Aortic smooth muscle cell (primary cell): ENCODE results near the gene NAA10. TPM values are rescaled to one million over a fixed set of nuclear protein-coding genes. Genes with fewer than 3 reads are reported as not detected.

ENCODE experiments used
- total RNA-seq: library from RNA; depleted of rRNA; stranded (reverse); fragments of >200 nt; gene quantifications from 2 replicates; pipeline ENCODE4 v1.2.3, GENCODE V29; 2014

The NAA10 gene
- 42.7 and 52.8 TPM in 2 replicates for total RNA-seq

DNA sequence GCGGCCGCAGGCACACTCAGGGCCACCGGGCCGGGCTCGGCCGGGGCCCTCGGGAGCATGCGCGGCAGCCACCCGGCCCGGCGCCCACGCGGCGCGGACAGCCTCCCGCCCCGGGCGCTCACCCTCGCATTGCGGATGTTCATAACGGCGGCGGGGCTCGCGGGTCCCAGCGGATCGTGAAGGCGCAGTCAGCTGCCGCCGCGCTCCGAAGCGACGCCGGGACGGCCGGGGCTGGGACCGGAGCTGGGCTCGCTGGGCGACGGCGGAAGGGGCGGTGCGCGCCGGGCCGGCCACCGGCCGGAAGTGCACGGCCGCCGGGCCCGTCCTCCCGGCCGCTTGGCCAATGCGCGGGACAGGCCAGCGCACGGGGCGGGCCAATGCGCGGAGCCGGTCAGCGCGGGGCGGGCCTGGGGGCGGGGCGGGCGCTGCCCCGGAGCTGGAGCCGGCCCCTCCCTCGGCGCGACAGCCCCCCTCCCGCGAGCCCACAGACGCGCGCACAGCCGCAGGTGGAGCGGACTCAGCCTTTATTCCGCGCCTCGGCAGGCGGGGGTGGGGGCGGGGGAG is at the start of gene NAA10:
NAA10 (minus strand) TSS at position 276 of the 564 bp plus-strand sequence; CDS start at position 143, 133 bp downstream.

DNA sequence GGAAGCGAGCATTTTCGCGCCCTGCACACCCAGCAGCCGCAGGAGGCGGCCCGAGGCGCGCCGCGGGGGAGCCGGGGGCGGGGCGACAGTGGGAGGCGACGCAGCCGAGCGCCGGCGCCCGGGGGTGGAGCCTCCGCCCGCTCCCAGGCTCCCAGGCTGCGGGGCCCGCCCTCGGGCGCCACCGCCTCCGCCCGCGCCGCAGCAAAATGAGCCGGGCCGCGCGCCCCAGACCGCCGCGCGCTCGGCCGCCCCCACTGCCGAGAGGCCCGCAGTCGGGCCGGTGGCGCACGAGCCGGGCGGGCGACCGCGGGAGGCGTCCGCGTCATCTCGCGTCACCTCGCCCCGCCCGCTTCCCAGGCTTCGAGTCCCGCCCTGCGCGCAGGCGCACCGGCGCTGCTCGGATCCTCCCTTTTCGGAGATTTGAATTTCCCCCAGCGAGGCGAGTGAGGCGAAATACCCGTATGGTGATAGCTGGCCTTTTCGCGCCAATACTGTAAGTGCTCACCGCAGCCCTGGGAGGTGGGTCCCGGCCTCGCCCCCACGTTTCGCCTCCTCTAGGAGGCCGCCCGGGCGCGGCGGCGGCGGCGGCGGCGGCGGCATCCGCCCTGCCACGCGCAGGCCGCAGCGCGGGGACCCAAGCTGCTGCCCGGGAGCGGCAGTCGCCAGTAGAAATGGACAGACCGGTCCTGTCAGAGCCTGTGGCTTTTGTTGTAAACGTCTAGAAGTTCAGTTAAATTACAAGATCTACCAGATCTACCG is 37.7 kb upstream of the NAA10 start, which contains the start of gene TMEM187:
TMEM187 (plus strand) TSS at position 387 of the 759 bp plus-strand sequence. CDS start 9,309 bp downstream, outside the sequence.

DNA sequence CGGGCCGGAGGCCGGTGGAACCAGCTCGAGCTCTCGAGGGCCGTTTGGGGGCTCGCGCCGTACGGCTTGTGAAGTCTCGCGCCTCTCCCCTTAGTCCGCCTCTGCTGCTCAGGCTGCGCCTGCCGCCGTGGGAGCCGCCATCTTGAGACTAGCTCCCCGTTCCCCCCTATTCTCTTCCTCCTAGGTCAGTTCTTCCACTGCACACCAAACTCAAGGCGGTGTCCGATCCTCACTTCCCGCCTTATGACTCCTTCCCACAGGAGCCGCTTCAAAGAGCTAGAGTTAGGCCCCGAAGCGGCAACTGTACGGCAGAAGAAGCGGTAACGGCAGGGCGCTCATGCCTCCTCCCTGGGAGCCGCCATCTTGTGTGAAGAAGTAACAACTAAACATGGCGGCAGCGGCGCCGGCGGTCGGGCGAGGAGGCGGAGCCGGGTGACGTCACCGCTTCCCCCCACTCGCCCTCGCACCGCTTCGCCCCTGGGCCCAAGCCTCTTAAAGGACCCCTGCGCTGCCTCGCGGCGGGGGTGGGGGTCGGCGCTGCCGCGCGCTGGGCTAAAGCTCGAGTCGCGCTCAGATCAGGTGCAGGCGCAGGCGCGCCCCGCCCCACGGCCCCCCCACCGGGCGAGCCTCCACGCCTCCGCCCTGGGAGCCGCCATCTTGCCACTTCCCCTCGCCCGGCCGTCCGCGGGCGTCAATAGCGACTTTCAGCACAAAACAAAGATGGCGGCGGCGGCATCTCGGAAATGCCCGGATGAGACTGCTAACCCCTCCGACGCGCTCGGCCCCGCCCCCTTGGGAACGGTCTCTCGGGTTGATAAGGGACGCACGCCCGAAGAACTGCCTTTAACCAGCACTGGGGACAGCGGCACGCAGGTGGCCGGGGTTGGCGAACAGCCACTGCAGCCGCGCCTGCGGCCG is 36.9 kb upstream of the NAA10 start, which contains the start of gene HCFC1:
HCFC1 (minus strand) TSS at position 369 of the 918 bp plus-strand sequence. CDS start 978 bp downstream, outside the sequence.

DNA sequence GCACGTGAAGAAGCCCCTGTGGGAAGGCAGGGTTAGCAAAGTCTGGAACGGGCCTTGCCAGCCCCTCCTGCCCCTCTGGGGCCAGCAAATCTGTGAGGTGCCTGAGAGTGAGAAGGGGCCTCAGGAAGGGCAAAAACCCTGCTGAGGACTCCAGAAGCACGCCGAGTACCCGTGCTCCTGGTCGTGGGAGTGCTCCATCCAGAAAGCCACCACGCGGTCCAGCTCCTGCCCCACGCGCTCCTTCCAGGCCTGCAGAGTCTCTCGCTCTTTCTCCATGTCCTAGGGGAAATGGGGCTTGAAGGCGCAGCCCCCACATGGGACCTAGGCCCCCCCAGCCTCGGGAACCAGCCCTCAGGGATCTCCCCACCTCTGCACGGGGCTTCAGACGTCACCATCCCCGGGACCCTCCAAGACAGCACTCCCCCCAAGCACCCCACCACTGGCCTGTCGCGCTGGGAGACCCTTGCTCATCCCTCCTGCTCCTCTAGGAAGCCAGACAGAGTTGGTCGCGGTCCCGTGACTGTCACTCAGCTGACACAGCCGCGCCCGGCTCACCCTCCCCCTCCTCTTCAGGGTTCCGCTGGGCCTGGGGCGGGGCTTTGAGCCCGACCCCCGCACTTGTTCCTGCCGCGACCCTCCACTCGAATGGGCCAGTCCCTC is 9.4 kb upstream of the NAA10 start, which contains the start of gene RENBP:
RENBP (minus strand) TSS at position 504 of the 660 bp plus-strand sequence; CDS start at position 471, 33 bp downstream.

DNA sequence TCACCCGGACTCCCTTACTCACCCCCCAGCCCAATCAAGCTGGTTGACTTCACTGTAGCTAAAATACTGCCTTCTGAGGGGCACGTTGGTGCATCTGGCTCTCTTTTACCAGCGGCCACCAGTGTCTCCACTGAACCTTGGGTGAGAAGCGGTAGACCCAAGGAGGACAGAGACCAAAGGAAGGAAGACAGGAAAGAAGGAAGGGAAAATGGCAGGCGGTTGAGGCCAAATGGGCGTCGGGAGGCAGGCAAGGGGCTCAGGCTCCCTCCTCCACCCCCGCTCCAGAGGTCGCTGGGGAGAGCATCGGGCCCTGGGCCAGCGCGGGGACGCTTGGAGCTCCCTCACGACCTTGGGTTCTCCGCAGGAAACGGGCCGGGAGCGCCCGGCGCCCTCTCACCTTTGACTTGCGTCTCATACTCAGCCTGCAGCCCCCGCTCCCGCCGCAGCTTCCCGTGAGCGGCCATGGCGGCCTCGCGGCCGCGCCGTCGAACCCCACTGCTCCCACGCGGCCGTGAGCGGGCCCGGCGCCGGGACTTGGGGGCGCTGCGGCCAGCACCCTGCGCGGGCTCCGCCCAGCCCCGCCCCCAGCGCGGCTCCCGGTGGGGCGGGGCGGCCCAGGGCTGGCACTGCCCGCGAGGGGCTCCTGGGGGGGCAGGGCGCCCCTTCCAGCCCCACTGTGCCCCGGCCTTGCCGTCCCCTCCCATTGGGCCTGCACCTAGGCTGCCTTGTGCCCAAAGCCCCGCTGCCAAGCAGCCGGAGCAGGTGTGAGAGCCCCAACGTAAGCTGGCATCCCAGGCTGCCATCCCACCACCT is 8.9 kb downstream of the NAA10 start, which contains the start of gene ARHGAP4:
ARHGAP4 (minus strand) TSS at position 526 of the 813 bp plus-strand sequence; CDS start at position 464, 62 bp downstream.

DNA sequence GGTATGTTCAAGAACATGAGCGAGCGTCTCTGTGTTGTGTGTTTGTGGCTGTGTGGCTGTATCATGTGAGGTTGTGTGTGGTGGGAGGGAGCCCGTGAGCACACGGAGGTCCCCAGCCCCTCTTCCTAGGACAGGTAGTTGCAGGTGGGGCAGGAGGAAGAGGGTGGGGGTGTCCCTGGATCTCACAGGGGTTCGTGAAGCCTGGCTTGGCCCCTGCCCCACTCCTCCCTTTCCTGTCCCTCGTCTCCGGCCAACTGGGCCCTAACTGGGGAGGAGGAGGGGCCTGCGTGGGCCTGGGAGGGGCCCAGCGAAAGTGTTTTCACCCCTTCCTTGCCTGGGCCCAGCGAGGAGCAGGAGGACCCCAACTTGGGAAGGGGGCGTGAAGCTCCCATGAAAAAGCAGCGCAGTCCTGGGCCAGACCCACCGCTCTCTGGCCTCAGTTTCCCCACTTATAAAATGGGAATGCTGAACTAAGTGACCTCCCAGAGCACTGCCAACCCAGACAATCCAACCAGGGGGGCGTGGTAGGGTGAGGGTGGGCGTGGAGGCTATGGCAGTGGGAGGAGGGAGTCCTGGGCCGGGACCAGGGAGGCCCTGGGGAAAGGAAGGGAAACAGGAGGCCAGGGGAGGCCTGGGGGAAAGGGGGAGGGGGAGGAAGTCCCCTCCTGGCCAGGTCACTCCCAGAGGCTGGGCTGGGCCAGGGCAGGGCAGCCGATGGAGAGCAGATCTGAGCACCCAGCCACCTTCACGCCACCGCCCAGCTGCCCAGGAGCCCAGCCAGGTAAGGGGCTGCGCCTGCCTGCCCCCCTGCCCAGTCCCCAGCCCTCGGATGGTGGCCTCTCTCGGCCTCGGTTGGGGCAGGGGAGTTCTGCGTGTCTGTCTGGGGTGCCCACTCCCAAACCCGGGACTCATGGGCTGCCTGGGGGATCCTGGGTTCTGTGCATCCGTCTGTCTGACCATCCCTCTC is 30.6 kb downstream of the NAA10 start, which contains the start of gene AVPR2:
AVPR2 (plus strand) TSS at position 683 of the 967 bp plus-strand sequence. CDS start 473 bp downstream, outside the sequence.

DNA sequence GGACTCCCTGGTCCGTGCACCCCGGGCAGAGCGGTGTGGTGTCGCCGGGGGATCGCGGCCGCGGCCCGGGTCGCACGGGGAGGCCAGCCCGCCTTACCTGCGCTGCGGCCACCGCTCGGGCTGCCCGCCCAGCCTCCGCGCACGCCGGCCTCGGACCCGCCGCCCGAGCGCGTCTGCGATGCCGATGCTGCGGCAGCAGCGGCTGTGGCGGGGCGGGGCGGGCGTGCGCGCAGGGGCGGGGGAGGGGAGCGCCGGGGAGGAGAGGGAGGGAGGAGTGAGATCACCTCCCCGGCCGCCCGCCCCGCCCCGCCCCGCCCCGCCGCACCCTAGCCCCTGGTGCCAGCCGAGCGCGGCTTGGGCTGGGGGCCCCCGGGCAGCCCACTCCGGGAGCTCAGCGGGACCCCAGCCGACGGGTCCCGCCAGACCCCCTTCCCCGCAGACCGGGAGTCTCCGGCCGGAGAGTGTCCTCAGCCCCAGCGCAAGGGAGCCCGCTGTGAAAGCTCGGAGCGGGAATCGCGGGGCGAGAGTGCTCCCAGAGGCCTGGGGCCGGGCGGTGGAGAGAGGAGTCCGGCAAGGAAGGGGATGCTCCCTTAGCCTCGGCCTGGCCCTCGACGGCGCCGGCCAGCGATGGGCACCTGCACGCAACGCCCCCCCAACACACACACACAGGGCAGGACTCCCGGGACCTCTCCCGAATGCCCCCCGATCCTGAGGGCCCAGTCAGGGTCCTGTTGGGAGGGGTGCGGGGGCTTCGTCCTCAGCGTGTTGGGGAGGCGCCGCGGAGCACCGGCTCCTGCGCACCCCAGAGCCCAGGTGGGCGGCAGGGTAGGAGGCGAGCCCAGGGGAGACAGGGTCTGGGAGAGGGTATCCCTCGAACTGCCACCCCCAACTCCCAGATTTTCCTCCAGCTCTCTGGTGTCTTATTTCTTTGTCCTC is 48.6 kb downstream of the NAA10 start, which contains the start of gene L1CAM:
L1CAM (minus strand) TSS at position 206 of the 936 bp plus-strand sequence. CDS start 10,337 bp downstream, outside the sequence.

Other genes with a start within 250 kb of the NAA10 start
- gene SLC6A8, start 247.1 kb downstream of the NAA10 start, total RNA-seq, result 9.5 and 11.9 TPM in 2 replicates
- gene BCAP31, start 210.7 kb downstream of the NAA10 start, total RNA-seq, result 171 and 208 TPM in 2 replicates
- gene ABCD1, start 210.2 kb downstream of the NAA10 start, total RNA-seq, result 13.6 and 14.7 TPM in 2 replicates
- gene PLXNB3, start 170.8 kb downstream of the NAA10 start, total RNA-seq, result 4.3 and 7.5 TPM in 2 replicates
- gene SRPK3, start 154.0 kb downstream of the NAA10 start, total RNA-seq, result 0.26 and 0.56 TPM in 2 replicates
- gene IDH3G, start 140.7 kb downstream of the NAA10 start, total RNA-seq, result 57.4 and 67.8 TPM in 2 replicates
- gene SSR4, start 140.4 kb downstream of the NAA10 start, total RNA-seq, result 168 and 219 TPM in 2 replicates
- gene PDZD4, start 104.5 kb downstream of the NAA10 start, total RNA-seq, result 0.37 and 0.53 TPM in 2 replicates
- under 0.01 and 0.13 TPM in 2 replicates for gene L1CAM, start 48.9 kb downstream of the NAA10 start, total RNA-seq
- gene AVPR2, start 30.4 kb downstream of the NAA10 start, total RNA-seq, result not detected in 2 replicates
- 1.1 and 1.2 TPM in 2 replicates for gene ARHGAP4, start 8.8 kb downstream of the NAA10 start, total RNA-seq
- 18.8 and 20.8 TPM in 2 replicates for gene RENBP, start 9.6 kb upstream of the NAA10 start, total RNA-seq
- 11.8 and 12.7 TPM in 2 replicates for gene HCFC1, start 36.8 kb upstream of the NAA10 start, total RNA-seq
- gene TMEM187, start 37.7 kb upstream of the NAA10 start, total RNA-seq, result 6.4 and 7.3 TPM in 2 replicates
- gene IRAK1, start 84.9 kb upstream of the NAA10 start, total RNA-seq, result 59.7 and 63.7 TPM in 2 replicates
- 18.0 and 29.0 TPM in 2 replicates for gene MECP2, start 162.7 kb upstream of the NAA10 start, total RNA-seq
- gene OPN1LW, start 209.2 kb upstream of the NAA10 start, total RNA-seq, result not detected in 2 replicates
- gene OPN1MW, start 247.6 kb upstream of the NAA10 start, total RNA-seq, result not detected in 2 replicates